GM21367 (cell line): ENCODE data around the gene NHLRC3.
"Not testable (repeated sequence)": the region's sequence is repeated elsewhere in the genome, so short reads cannot be mapped to it uniquely, and the experiment has no call there.

ENCODE experiments used
- ATAC-seq: cut with Tn5 transposase; IDR thresholded peaks from one replicate; pipeline ENCODE4 v1.9.1; 2021; ENCODE audit not compliant: unreplicated experiment

Gene NHLRC3, protein sequence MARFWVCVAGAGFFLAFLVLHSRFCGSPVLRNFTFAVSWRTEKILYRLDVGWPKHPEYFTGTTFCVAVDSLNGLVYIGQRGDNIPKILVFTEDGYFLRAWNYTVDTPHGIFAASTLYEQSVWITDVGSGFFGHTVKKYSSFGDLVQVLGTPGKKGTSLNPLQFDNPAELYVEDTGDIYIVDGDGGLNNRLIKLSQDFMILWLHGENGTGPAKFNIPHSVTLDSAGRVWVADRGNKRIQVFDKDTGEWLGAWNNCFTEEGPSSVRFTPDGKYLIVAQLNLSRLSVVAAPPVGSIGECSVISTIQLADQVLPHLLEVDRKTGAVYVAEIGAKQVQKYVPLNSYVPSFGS

DNA sequence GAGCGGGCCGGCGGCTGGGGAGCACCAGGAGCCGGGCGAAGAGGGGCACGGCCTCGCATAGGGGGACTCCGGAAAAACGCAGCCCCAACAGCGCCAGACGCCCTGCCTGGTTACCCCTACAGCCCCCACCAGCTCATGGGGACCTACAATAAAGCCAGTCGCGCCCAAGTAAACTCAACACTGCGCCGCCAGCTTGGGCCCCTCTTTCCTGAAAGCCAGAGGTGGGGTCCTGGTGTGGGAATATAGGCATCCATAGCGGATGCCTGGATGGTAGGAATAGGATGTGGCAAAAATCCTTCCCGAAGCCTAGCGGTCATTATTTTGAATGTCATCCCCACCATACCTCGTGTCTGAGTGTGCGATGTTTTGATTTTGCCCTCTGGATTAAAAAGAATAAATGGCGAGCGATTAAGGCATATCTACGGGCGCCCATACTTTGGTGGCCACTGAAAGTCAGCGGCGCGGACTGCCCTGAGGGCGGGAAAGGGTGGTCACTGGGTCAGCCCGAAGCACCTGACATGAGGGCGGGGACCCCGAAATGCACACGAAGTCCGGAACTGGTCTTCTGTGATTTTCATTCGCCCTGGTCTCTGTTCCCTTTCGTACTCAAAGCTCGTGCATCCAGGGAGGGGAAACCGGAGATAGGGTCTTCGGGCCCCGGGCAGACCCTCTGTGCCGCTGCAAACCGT is at the start of gene NHLRC3, which contains the start of gene PROSER1:
Gene NHLRC3 (plus strand): TSS at position 577 of the 689 bp plus-strand sequence. CDS start 184 bp downstream, outside the sequence.
Gene PROSER1 (minus strand): TSS at position 210 of the 689 bp plus-strand sequence. CDS start 847 bp downstream, outside the sequence.
- peak; percentile 69 for ATAC-seq

DNA sequence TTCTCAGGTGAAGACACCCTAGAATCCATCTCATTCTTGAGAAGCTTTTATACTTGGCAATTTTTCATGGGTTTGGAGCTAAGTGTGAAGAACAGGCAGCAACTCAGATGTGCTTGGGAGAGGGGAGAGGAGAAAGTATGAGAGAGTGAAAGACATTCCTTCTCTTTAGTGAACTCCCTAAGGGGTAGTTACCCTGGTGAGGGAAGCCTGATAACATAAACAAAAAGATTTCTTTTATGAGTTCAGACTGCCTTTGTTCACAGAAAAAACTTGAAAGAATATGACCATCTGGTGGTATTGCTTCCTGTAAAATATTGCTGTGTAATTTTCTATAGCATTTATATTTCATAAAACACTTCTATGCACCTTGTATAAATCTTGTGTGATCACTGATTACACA is 47.6 kb upstream of the NHLRC3 start, which contains the start of gene STOML3:
Gene STOML3 (minus strand): TSS at position 139 of the 400 bp plus-strand sequence. CDS start 110 bp downstream, at position 29.
- ATAC-seq: no peak

DNA sequence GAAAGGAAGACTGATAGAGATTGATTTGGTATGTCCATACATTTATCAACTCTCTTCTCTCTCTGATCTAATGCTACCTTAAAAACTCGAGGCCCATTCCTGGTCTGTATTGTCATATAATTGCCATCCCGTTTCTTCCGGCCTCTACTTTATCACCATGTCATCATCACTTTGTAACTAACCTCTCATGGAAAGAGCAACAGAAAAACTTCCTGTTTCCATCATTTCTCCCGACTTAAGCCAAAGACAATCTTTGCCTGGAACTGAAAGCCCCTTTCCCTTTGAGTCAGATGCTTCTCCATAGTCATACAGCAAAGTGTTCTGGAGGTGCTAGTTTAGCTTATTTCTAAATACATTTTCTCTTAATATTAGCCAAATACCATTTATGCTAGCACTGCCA is 44.9 kb upstream of the NHLRC3 start:
- no peak for ATAC-seq

DNA sequence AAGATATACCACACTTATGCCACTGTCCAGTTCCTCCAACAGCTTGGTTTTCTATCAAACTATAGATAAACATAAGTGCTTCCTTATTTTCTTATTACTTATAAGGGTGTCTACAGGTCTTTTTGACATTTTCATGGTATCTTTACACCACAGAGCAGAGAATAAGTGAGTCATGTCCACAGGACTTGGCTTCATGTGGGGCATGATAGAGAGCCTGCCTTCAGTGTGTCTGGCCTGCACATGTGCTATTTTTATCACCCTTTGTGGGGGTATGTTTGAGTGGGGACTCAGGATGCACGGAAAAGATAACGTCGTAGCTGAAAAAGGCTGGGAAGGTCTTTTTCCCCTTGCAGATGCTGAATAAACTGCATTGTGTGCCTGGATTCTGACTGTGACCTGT is 39.5 kb upstream of the NHLRC3 start:
- no peak for ATAC-seq

DNA sequence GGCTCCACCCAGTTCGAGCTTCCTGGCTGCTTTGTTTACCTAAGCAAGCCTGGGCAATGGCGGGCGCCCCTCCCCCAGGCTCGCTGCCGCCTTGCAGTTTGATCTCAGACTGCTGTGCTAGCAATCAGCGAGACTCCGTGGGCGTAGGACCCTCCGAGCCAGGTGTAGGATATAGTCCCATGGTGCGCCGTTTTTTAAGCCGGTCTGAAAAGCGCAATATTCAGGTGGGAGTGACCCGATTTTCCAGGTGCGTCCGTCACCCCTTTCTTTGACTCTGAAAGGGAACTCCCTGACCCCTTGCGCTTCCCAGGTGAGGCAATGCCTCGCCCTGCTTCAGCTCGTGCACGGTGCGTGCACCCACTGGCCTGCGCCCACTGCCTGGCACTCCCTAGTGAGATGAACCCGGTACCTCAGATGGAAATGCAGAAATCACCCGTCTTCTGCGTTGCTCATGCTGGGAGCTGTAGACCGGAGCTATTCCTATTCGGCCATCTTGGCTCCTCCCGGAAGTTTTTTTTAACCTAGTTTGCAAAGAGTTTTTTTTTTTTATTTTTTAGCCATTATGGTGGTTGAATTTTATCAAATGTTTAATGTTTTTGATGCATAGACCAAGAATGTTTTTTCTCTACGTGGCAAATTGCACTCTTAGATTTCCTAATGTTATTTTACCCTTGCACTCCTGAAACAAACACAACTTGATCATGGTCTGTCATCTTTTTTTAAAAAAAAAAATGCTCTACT is 31.7 kb upstream of the NHLRC3 start:
- not testable (repeated sequence) for ATAC-seq

DNA sequence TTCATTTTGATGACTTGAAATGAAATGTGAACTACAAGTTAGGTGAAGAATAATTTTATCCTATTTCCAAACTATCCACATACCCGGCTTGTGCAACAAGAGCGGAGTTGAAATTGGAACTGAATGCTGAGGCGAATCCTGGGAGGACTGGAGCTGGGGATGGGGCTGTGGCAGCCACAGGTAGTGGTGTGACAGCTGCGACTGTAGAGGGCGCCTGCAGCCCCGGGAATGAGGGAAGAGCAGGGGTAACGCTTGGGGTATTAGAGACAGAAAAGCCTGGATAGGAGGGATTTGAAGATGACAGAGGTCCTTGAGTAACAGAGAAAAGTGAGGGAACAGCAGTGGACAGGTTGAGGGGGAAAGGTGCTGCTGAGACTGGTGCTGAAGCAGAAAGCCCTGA is 25.6 kb upstream of the NHLRC3 start:
- no peak for ATAC-seq

DNA sequence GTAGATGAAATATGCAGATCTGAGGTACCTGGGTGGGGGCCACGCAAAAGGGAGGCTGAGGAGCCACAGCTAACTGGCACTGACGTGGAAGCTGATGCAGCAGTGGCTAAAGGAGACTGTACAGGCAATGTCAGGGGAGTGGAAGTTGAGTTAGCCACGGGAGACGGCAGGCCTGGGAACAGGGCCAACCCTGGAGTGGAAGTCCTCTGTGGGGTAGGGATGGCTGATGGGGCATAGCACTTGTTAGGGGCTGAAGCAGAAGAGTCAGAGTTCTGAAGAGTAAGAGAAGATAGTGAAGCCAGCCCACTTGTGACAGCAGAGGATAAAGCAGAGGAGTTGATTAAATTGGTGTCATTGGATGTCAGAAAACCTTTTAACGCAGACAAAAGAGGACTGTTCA is 24.8 kb upstream of the NHLRC3 start:
- ATAC-seq: no peak

DNA sequence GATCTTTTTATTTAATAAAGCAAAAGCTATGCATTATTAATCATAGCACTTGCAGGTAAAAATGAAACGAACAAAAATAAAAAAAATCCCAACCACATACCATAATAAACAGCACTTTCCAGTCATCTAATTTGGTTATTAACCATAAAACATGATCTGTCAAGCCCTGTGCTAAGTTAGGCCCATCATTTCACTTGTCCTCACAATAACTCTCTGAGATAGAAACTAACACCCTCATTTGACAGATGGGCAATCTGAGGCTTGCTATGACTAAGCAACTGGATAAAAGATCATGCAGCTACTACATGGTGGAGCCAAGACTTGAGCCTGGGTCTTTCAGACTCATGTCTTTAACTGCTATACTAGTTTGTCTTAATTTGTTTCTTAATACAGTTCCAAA is 22.2 kb upstream of the NHLRC3 start:
- peak; percentile 82 for ATAC-seq

DNA sequence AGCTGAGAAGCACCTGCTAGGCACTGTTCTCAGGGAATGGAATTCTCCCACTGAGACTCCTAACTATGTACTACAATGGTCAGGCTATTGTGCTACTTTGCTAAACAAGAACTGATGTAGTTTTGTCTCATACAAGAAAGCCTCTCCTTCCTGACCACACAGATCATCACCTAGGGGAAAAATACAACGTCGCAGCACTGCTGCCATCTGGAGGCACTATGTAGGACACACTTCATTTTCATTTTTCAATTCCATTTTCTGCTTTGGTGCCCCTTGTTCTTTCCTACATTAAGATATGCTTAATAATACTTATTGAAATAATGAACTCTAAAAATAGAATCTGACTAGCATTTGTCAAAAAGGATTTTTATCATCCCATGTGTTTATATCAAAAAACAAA is 21.5 kb upstream of the NHLRC3 start:
- ATAC-seq: peak; percentile 77

DNA sequence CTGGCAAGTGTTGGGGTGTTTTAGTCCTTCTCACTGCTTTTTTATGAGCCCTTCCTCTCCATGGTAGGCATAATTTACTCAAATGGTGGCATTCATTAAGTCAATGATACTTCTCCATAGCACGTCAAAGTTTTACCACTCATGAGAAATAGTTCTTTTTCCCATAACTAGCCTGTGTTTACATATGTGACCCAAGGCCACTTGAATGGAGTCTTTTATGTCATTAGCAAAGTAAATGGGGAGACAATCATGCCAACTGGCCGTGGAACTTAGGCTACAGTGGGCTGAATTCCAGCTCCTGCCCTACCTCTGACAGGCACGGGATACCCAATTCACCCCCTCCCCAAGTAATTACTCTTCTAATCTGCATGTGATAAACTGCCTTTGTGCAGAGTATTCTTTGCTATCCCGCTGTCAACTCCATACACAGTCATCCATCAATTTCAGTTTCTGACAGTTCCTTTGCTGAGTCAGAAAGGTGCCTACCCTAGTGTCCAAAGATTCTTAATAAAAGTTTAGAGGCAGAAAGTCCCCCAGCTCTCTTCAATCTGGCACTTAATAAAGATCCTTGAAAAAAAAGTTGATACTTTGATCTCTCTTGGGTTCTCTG is 17.3 kb upstream of the NHLRC3 start:
- ATAC-seq: no peak

DNA sequence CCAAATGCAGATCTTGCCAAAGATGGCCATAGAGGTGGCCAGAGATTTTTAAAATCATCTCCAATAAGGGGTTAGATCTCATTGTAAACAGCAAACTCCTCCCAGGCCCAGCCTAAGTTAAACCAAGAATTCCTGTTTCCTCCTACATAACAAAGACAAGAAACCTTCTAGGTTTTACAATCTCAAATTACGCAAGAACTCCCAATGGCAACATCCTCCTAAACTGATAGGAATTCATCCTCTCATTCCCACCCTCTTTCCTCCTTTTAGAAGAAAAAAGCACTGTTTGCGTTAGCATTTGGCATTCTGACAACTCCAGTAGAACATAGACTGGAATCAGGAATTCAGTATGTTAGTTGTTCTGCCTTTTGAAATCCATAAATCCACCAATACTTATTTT is 14.9 kb upstream of the NHLRC3 start:
- no peak for ATAC-seq

DNA sequence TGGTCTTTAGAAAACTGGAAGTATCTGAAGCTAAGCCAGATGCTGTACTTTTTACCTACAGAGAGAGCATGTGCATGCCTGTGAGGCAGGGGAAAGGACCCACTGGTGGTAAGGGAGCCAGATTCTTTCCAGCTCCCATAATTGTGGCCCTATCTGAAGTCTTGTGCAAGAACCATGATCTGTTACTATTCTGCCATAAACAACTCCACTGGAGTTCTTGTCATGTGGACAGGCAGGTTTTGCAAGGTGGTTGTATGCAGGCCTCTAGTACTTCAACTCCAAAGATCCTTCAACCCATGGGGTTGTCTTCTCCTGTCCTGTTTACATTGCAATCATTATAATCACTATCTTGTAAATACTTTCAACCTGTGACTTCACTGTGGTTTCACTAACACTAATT is 14.5 kb upstream of the NHLRC3 start:
- ATAC-seq: no peak

DNA sequence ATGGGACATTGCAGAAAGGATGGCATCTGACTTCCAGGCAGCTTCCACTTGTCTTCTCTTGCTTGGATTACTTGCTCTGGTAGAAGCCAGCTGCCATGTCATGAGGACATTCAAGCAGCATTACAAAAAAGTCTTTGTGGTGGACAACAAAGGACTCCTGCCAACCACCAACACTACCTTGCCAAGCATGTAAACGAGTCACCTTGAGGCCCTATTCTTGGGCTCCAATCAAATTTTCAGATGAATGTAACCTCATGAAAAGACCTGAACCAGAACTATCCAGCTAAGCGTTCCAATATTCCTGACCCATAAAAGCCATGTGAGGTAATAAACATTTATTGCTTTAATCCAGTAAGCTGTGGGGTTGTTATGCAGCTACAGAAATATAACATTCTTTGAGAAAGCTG is 12.8 kb upstream of the NHLRC3 start:
- no peak for ATAC-seq

DNA sequence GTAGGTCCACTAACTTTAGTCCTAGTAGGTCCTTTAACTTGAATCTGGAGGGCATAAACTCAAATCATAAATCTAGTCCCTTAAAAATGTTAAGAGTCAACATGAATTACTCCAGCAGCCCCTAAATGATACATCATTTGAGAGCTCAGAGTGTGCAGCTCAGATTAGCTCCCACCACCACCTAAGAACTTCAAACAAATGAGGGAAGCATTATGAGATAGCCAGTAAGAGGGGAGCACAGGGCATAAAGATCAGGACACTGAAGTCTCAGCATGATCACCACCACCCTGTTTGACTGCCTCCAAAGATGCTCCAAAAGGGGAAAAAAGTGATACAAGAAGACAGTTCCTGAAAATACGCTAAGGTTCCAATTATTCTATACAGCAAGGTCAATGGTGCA is 6.1 kb upstream of the NHLRC3 start:
- no peak for ATAC-seq

DNA sequence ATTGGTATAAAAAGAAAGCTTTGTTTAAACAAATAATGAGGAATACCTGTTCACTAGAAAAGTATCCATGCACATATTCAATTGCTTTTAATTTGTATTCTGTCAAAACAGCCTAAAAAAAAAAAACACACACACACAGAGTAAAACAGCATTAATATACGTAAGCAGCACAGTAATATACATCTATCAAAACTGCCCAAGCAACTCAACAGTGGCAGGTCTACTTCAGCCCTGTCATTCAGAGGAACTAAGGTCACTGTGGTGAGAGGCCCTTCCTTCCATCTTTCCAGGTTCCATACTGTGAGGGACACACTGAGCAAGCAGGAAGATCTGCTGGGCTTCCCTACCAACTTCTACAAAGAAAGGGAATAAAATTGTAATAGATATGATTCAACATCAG is 4.2 kb upstream of the NHLRC3 start:
- ATAC-seq: no peak

DNA sequence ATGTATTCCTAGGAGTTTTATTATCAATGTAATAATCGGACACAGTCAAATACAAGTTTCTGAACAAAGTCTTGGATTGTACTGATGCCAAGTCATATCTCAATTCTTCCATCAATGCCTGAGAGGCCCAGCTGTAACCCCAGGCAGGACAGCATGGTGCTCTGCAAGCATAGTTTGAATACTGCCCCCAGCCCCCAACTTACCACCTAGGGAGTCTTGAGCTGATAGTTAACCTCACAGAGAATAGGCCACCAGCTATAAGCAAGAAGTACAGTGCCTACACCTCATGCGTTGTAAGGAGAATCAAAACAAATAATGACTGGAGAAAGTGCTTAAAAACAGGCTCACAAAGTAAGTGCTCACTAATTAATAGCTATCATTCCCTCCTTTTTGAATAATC is 3.1 kb upstream of the NHLRC3 start:
- ATAC-seq: no peak

DNA sequence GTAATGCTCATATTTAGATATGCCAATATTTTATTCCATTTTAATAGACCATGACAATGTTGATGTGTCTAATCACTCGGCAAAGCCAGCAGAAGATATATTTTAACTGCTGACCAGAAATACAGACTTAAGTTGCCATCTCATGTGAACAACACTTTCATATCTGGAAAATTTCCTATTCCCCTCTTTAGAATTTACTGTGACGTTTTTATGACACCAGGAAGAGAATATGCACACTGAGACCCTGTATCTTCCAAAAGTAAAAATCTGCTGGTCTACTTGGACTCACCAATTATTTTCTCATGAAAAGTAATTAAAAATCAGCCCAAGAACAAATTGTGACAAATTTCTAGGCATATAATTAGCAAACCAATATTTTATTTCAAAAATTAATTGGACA is 2.5 kb upstream of the NHLRC3 start:
- no peak for ATAC-seq

DNA sequence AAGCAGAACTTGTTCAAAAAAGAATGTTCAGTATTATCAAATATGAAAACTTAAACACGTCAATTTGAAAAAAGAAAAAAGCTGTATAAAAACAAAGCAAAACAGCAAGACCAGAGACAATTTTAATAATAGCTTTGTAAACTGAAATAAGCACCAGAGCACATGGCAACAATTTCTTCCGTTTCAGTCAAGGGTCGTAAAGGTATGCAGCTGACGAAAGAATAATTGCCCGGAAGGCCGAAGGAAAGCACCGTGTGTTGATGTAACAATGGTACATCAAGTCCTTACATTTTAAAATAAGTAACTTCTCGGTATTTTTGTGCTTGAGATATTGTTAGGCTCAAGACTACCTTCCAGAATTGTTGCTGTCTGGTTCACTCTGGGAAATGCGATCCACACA is 2.0 kb upstream of the NHLRC3 start:
- no peak for ATAC-seq

DNA sequence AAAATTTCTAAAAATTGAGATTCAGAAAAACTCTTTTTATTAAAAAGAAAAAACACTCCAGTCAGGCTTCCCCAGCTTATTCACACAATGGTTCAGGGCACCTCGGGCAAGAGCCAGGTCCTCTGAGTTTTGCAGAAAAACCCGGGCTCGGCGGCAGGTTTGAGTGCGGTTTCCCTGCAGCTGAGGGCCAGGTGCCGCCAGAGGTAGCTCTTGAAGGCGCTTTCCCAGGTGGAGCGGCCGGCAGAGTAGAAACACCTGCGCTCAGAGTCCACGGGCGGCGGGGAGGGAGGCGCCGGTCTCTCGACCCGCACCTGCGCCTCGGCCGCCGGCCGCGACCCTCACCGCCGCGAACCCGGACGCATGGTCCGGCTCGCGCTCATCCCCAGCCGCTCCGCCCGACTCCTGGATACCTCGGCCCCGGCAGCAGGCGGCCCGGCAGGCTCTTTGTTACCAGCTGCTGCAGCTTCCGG is 811 bp upstream of the NHLRC3 start:
- ATAC-seq: peak; percentile 13

DNA sequence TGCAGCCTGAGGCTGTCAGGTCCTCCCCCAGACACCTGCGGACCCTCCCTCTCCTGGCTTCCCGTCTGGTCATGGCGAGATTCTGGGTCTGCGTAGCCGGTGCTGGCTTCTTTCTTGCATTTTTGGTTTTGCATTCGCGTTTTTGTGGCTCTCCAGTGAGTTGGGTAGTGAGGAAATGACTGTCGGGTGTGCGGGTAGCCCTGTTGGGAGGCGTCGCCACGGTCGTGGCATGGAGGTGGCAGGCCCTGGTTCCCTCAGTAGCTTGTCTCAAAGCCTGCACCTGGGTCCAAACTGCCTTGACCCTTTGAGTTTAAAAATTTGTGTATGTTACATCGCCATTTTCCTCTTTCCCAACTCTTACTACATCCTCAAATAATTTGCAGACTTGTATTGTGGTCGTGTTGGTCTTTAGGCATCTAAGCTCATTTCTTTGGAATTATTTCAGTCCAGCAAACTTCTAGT is 344 bp downstream of the NHLRC3 start:
- ATAC-seq: peak; percentile 21

DNA sequence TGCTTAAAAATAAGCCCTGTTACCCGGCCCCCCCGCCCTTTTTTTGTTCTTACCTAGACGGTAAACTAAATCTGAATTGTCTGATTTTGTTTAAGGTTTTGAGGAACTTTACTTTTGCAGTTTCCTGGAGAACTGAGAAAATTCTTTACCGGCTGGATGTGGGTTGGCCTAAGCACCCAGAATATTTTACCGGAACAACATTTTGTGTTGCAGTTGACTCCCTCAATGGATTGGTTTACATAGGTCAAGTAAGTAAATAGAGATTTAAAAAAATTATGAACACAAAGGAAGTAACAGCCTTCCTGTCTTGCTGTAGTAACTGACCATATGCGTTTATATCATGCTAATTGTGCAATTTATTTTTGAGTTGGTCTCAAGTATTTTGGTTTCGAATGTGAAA is 785 bp downstream of the NHLRC3 start:
- ATAC-seq: no peak
